GM12878 (cell line): Measurements from ENCODE around the gene TUBA4B. TPM values are rescaled to one million over a fixed set of nuclear protein-coding genes. Genes with fewer than 3 reads are reported as not detected.

Experiments
- ATF7 ChIP-seq: fragments of 450-650 bp; IDR thresholded peaks from 2 replicates; pipeline ENCODE4 v1.6.1; 2016; ENCODE audit warnings: low read depth, mild to moderate bottlenecking
- BCL11A ChIP-seq: IDR thresholded peaks from 2 replicates; pipeline ENCODE4 v1.6.1; 2011; ENCODE audit warnings: low read depth, low read length
- BHLHE40 ChIP-seq, 2 experiments: fragments of 450-650 bp in 1 of 2; IDR thresholded peaks; 2 replicates each; pipeline ENCODE4 v1.6.1; 2011 to 2017; ENCODE audit warnings: low read depth in 2 of 2, borderline replicate concordance in 1 of 2, improper control_type of control experiment in 1 of 2, low read length in 1 of 2, mild to moderate bottlenecking in 1 of 2
- CHD2 ChIP-seq: IDR thresholded peaks from 2 replicates; pipeline ENCODE4 v1.6.1; 2011; ENCODE audit warnings: low read depth, low read length, improper control_type of control experiment, borderline replicate concordance
- HCFC1 ChIP-seq: fragments of 150-350 bp; IDR thresholded peaks from 2 replicates; pipeline ENCODE4 v1.6.1; 2014; ENCODE audit warnings: low read length
- MXI1 ChIP-seq: fragments of 150-350 bp; IDR thresholded peaks from 2 replicates; pipeline ENCODE4 v1.6.1; 2011; ENCODE audit warnings: low read depth, mild to moderate bottlenecking, inconsistent platforms, low read length, improper control_type of control experiment
- NBN ChIP-seq: fragments of 450-650 bp; IDR thresholded peaks from 2 replicates; pipeline ENCODE4 v1.6.1; 2016
- PML ChIP-seq: IDR thresholded peaks from 2 replicates; pipeline ENCODE4 v1.6.1; 2012; ENCODE audit warnings: low read length, inconsistent platforms
- RCOR1 ChIP-seq: conservative IDR thresholded peaks from 2 replicates; pipeline ENCODE4 v1.6.1; 2012; ENCODE audit warnings: low read depth, low read length, improper control_type of control experiment
- SMARCA5 ChIP-seq: fragments of 450-650 bp; IDR thresholded peaks from 2 replicates; pipeline ENCODE4 v1.6.1; 2017; ENCODE audit warnings: mild to moderate bottlenecking
- SP1 ChIP-seq: IDR thresholded peaks from one replicate; pipeline ENCODE4 v1.6.1; 2011; ENCODE audit warnings: low read depth, low read length
- SRF ChIP-seq, 2 experiments: IDR thresholded peaks; 2 replicates each; pipeline ENCODE4 v1.6.1; 2011; ENCODE audit warnings: low read depth in 2 of 2, low read length in 2 of 2, mild to moderate bottlenecking in 1 of 2, moderate library complexity in 1 of 2
- STAT1 ChIP-seq: fragments of 450-650 bp; conservative IDR thresholded peaks from 2 replicates; pipeline ENCODE4 v1.6.1; 2014; ENCODE audit warnings: antibody characterized with exemption, mild to moderate bottlenecking
- SUPT20H ChIP-seq: IDR thresholded peaks from 2 replicates; pipeline ENCODE4 v1.6.1; 2011; ENCODE audit warnings: low read depth, mild to moderate bottlenecking, low read length, moderate library complexity, borderline replicate concordance; ENCODE audit not compliant: control insufficient read depth
- YBX1 ChIP-seq: fragments of 450-650 bp; IDR thresholded peaks from 2 replicates; pipeline ENCODE4 v1.6.1; 2016; ENCODE audit warnings: antibody characterized with exemption
- ZNF217 ChIP-seq: fragments of 450-650 bp; IDR thresholded peaks from 2 replicates; pipeline ENCODE4 v1.6.1; 2017; ENCODE audit warnings: antibody characterized with exemption, mild to moderate bottlenecking
- polyA plus RNA-seq, 11 experiments: library from polyadenylated mRNA; depleted of rRNA in 4 of 11; unstranded in 6 of 11; stranded (reverse) in 5 of 11; fragments of >200 nt; fragmentation: Nextera tagmentation in 4 of 11; fragmentation: Illumina TruSeq in 1 of 11; extraction: Ambion mirVana in 4 of 11; extraction: Trizol in 1 of 11; gene quantifications; 1 replicate in 1 of 11; 2 replicates in 10 of 11; pipeline versions ENCODE4 v1.2.1 to v1.2.3, GENCODE V29; 2011 to 2016; ENCODE audit warnings: inconsistent platforms in 2 of 11, missing spikeins in 2 of 11, low read depth in 1 of 11
- total RNA-seq, 4 experiments: library from RNA; depleted of rRNA in 3 of 4; stranded (reverse); fragments of >200 nt in 3 of 4; fragmentation: Illumina TruSeq in 1 of 4; extraction: Trizol in 1 of 4; gene quantifications; 2 replicates each; pipeline versions ENCODE4 v1.2.1 to v1.2.3, GENCODE V29; 2013 to 2021
- TF ChIP-seq, protein P1 (sequence below): fragments of 450-650 bp; conservative IDR thresholded peaks from 2 replicates; pipeline ENCODE4 v1.6.1; 2017; ENCODE audit warnings: mild to moderate bottlenecking, moderate library complexity
- TF ChIP-seq, protein P2 (sequence below), 3 experiments: IDR thresholded peaks in 2 of 3; conservative IDR thresholded peaks in 1 of 3; 2 replicates each; pipeline ENCODE4 v1.5.1; 2011; ENCODE audit warnings: low read depth in 3 of 3, low read length in 3 of 3, mild to moderate bottlenecking in 3 of 3, control low read depth in 2 of 3, moderate library complexity in 2 of 3, inconsistent platforms in 1 of 3, mixed read lengths in 1 of 3; ENCODE audit not compliant: control insufficient read depth in 2 of 3, insufficient read depth in 1 of 3; ENCODE audit errors: extremely low read depth in 1 of 3
- TF ChIP-seq, protein P3 (sequence below): fragments of 450-650 bp; IDR thresholded peaks from 2 replicates; pipeline ENCODE4 v1.6.1; 2016; ENCODE audit warnings: mild to moderate bottlenecking
- TF ChIP-seq, protein P4 (sequence below): fragments of 450-650 bp; formaldehyde crosslinking; IDR thresholded peaks from 2 replicates; pipeline ENCODE4 v1.5.0; 2022; ENCODE audit warnings: mild to moderate bottlenecking, missing genetic modification characterization
- TF ChIP-seq, protein P5 (sequence below): IDR thresholded peaks from 2 replicates; pipeline ENCODE4 v1.6.1; 2012; ENCODE audit warnings: low read depth, low read length, improper control_type of control experiment

The TUBA4B gene
- total and polyA plus RNA-seq, 10 of the 15 experiments (the other 5 are each of a cell fraction or from before 2014, with no cell fraction given): 0.07 TPM; not detected in 9

DNA sequence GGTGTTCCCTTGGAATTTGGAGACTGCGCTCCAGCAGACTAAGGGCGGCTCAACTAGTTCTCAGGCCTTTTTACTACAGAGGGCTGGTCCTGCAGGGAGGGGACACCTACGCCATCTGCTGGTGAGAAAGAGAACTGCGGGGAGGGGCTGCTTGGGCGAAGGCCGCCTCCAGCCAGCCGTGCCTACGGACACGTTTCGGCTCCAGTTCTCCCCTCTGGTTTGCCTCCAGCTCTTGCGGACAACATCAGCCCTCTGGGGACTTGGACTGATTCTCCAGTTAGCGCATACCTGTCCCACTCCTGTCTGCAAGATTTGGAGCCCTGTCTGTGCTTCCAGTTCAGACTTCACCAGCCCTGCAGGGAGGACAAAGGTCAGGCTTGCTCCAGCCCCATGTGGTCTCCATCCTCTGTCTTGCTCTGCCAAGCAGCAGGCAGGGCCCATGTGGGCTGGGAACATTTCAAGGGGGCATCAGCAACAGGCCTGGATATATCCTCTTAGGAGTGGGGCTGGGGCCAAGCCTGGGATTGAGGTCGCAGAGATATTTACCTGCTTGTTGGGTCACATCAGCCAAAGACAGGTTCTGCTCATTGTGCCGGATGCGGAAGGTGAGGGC lies 45.8 kb downstream of the TUBA4B start (continued):
- TF ChIP-seq, protein P1, sequence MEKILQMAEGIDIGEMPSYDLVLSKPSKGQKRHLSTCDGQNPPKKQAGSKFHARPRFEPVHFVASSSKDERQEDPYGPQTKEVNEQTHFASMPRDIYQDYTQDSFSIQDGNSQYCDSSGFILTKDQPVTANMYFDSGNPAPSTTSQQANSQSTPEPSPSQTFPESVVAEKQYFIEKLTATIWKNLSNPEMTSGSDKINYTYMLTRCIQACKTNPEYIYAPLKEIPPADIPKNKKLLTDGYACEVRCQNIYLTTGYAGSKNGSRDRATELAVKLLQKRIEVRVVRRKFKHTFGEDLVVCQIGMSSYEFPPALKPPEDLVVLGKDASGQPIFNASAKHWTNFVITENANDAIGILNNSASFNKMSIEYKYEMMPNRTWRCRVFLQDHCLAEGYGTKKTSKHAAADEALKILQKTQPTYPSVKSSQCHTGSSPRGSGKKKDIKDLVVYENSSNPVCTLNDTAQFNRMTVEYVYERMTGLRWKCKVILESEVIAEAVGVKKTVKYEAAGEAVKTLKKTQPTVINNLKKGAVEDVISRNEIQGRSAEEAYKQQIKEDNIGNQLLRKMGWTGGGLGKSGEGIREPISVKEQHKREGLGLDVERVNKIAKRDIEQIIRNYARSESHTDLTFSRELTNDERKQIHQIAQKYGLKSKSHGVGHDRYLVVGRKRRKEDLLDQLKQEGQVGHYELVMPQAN: no peak
- TF ChIP-seq YBX1 (no peak), SMARCA5 (peak; percentile 14; the same call in 1 of the 2 replicates), SRF (IDR thresholded peaks at IDR 0.05; ENCODE audit: low read depth in 2 of 2, low read length in 2 of 2) (no peak), ATF7 (no peak), PML (no peak), SUPT20H (no peak), RCOR1 (no peak), SP1 (peak; percentile 33), HCFC1 (no peak), BCL11A (no peak), MXI1 (no peak), NBN (0 out of 2 replicates have a peak, but pooled peaks have one; percentile 25), CHD2 (no peak), BHLHE40 (IDR thresholded peaks at IDR 0.05; ENCODE audit: borderline replicate concordance in 1 of 2, low read depth in 2 of 2, low read length in 1 of 2) (peak in 1 of 2 experiments; percentile 48; a peak in 1 of 4 replicates), STAT1 (no peak), ZNF217 (no peak)
- TF ChIP-seq, protein P2, sequence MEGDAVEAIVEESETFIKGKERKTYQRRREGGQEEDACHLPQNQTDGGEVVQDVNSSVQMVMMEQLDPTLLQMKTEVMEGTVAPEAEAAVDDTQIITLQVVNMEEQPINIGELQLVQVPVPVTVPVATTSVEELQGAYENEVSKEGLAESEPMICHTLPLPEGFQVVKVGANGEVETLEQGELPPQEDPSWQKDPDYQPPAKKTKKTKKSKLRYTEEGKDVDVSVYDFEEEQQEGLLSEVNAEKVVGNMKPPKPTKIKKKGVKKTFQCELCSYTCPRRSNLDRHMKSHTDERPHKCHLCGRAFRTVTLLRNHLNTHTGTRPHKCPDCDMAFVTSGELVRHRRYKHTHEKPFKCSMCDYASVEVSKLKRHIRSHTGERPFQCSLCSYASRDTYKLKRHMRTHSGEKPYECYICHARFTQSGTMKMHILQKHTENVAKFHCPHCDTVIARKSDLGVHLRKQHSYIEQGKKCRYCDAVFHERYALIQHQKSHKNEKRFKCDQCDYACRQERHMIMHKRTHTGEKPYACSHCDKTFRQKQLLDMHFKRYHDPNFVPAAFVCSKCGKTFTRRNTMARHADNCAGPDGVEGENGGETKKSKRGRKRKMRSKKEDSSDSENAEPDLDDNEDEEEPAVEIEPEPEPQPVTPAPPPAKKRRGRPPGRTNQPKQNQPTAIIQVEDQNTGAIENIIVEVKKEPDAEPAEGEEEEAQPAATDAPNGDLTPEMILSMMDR (IDR thresholded peaks at IDR 0.05 in 2 of 3, conservative IDR thresholded peaks at IDR 0.05 in 1 of 3; ENCODE audit: control insufficient read depth in 2 of 3, extremely low read depth in 1 of 3, insufficient read depth in 1 of 3, low read depth in 3 of 3, low read length in 3 of 3): peak; percentile 98 to 99 (median 99); a peak in 5 of 6 replicates
- TF ChIP-seq, protein P3, sequence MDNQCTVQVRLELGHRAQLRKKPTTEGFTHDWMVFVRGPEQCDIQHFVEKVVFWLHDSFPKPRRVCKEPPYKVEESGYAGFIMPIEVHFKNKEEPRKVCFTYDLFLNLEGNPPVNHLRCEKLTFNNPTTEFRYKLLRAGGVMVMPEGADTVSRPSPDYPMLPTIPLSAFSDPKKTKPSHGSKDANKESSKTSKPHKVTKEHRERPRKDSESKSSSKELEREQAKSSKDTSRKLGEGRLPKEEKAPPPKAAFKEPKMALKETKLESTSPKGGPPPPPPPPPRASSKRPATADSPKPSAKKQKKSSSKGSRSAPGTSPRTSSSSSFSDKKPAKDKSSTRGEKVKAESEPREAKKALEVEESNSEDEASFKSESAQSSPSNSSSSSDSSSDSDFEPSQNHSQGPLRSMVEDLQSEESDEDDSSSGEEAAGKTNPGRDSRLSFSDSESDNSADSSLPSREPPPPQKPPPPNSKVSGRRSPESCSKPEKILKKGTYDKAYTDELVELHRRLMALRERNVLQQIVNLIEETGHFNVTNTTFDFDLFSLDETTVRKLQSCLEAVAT: no peak
- TF ChIP-seq, protein P4, sequence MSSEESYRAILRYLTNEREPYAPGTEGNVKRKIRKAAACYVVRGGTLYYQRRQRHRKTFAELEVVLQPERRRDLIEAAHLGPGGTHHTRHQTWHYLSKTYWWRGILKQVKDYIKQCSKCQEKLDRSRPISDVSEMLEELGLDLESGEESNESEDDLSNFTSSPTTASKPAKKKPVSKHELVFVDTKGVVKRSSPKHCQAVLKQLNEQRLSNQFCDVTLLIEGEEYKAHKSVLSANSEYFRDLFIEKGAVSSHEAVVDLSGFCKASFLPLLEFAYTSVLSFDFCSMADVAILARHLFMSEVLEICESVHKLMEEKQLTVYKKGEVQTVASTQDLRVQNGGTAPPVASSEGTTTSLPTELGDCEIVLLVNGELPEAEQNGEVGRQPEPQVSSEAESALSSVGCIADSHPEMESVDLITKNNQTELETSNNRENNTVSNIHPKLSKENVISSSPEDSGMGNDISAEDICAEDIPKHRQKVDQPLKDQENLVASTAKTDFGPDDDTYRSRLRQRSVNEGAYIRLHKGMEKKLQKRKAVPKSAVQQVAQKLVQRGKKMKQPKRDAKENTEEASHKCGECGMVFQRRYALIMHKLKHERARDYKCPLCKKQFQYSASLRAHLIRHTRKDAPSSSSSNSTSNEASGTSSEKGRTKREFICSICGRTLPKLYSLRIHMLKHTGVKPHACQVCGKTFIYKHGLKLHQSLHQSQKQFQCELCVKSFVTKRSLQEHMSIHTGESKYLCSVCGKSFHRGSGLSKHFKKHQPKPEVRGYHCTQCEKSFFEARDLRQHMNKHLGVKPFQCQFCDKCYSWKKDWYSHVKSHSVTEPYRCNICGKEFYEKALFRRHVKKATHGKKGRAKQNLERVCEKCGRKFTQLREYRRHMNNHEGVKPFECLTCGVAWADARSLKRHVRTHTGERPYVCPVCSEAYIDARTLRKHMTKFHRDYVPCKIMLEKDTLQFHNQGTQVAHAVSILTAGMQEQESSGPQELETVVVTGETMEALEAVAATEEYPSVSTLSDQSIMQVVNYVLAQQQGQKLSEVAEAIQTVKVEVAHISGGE: no peak
- TF ChIP-seq, protein P5, sequence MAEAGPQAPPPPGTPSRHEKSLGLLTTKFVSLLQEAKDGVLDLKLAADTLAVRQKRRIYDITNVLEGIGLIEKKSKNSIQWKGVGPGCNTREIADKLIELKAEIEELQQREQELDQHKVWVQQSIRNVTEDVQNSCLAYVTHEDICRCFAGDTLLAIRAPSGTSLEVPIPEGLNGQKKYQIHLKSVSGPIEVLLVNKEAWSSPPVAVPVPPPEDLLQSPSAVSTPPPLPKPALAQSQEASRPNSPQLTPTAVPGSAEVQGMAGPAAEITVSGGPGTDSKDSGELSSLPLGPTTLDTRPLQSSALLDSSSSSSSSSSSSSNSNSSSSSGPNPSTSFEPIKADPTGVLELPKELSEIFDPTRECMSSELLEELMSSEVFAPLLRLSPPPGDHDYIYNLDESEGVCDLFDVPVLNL: no peak
